Central memory CD8-positive, alpha-beta T cell (primary cell): ENCODE measurements around the gene GPR162.

Experiments
- ATAC-seq: fragments of 150-1000 bp; cut with Tn5 transposase; replicated peaks from 2 replicates; pipeline ENCODE4 v1.10.0; 2022; ENCODE audit warnings: mild to moderate bottlenecking, moderate FRiP score, moderate number of reproducible peaks; ENCODE audit not compliant: poor library complexity, severe bottlenecking; ENCODE audit errors: extremely low read depth
- DNase-seq, 2 donors: peaks; one replicate each; pipeline ENCODE4 v3.0.0; 2021; ENCODE audit warnings: low spot score in 2 of 2
- H3K27ac Mint-ChIP-seq: one replicate; pipeline ENCODE4 v1.8.0; 2022; ENCODE audit warnings: low read depth, mild to moderate bottlenecking, moderate library complexity, mixed read lengths
- H3K27me3 Mint-ChIP-seq: one replicate; pipeline ENCODE4 v1.8.0; 2022; ENCODE audit warnings: mixed read lengths
- H3K36me3 Mint-ChIP-seq: one replicate; pipeline ENCODE4 v1.8.0; 2022; ENCODE audit warnings: mild to moderate bottlenecking, moderate library complexity, mixed read lengths; ENCODE audit not compliant: insufficient read depth
- H3K4me1 Mint-ChIP-seq: one replicate; pipeline ENCODE4 v1.8.0; 2022; ENCODE audit warnings: mixed read lengths
- H3K4me3 Mint-ChIP-seq: one replicate; pipeline ENCODE4 v1.8.0; 2022; ENCODE audit warnings: mild to moderate bottlenecking, moderate library complexity, mixed read lengths
- H3K9me3 Mint-ChIP-seq: one replicate; pipeline ENCODE4 v1.8.0; 2022; ENCODE audit warnings: mixed read lengths

The GPR162 gene

DNA sequence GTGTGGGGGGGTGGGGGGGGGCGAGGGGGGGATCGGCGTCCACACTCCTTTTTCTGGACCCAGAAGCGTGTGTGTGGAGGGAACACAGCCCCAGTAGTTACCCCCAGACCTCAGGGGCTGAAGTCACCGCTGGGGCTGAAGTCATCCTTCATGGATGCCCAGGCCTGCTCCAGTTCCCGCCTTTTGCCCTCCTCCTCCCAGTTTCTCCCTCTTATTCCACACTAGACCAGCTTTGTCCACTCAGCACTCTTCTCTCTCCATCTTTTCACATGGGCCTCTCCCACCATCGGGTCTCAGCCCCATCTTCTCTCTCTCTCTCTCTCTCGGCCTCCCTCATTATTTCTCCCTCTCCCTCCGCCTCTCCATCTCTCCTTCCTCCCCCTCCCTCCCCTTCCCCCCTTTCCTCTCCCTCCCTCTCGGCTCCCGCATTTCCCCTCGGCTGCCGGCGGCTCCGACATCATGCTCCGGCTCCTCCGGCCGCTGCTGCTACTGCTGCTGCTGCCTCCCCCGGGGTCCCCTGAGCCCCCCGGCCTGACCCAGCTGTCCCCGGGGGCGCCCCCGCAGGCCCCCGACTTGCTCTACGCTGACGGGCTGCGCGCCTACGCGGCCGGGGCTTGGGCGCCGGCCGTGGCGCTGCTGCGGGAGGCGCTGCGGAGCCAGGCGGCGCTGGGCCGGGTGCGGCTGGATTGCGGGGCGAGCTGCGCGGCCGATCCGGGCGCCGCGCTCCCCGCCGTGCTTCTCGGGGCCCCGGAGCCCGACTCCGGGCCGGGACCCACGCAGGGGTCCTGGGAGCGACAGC, 6.6 kb downstream of the GPR162 start, which contains the start of gene P3H3:
Gene P3H3 (plus strand): TSS at position 426 of the 799 bp plus-strand sequence. CDS start 34 bp downstream, at position 460.
- ATAC-seq (no peak), DNase-seq (no peak)
- Mint-ChIP-seq H3K27ac (peak within 1 kb of the TSS; percentile 85), H3K9me3 (no peaks in the 10 kb centered on the region), H3K36me3 (peaks cover 17% of the 10 kb centered on the region), H3K4me1 (peaks cover 33% of the 10 kb centered on the region), H3K4me3 (peak within 1 kb of the TSS; percentile 85), H3K27me3 (peaks cover 88% of the 10 kb centered on the region)

DNA sequence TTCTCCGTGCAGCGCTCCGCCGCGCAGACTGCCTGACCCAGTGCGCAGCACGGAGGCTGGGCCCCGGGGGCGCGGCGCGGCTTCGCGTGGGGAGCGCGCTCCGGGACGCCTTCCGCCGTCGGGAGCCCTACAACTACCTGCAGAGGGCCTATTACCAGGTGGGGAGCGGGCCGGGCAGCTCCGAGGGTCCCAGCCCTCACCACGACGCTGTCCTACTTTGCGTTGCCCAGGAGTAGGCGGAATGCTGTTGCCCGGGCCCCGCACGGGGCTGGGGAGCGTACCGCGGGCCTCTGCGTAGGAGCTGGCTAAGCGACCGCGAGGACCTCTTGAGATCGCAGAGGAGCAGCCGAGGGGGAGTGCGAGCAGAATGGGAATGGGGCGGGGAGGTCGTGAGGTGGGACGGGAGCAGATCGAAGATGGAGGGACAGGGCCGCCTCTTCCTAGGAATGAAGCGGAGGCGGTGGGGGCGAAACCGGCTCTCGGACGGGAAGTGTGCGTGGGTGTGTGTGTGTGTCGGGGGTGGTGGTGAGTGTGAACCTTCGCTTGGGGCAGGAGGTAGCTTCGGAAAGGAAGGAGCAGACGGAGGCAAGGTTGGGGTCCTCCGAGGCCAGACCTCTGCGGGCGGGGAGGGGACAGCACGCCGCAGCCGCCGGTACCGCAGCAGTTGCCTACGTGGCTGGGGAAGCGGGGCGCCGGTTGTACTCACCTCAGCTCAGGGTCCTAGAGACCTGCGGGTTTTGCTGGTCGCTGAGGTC, 7.3 kb downstream of the GPR162 start:
- DNase-seq, result no peak
- H3K4me1 Mint-ChIP-seq, result peaks cover 33% of the 10 kb centered on the region
- peak; percentile 55 for ATAC-seq
- peaks cover 18% of the 10 kb centered on the region for H3K36me3 Mint-ChIP-seq
- no peaks in the 10 kb centered on the region for H3K9me3 Mint-ChIP-seq
- H3K27me3 Mint-ChIP-seq, result peaks cover 80% of the 10 kb centered on the region
- peak overlapping the region; percentile 85 for H3K4me3 Mint-ChIP-seq
- H3K27ac Mint-ChIP-seq, result peak overlapping the region; percentile 85

DNA sequence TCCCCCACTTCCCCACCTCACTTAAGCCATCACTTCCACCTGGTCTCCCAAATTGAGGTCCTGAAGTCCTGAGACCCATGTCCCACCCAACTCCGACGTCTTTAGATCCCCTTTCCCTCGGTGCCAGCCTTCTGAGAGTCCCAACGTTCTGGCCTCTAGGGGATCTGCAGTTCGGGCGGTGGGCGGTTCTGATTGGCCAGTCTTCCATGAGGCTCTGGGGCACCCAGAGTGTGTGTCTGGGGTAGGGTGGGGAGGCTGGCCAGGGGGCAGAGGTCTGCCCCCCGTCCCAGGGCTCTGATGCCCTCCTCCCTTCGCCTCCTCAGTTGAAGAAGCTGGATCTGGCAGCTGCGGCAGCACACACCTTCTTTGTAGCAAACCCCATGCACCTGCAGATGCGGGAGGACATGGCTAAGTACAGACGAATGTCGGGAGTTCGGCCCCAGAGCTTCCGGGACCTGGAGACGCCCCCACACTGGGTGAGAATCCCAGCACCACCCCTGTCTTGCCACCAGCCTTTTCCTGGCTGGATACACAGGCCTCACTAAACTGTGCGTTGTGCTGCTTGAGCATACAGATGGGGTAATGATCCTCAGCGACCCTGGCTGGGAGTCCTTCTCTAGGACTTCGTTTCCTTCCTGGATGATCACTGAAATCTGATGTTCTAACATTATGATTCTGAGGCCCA, 8.1 kb downstream of the GPR162 start:
- Mint-ChIP-seq H3K27me3 (peaks cover 73% of the 10 kb centered on the region), H3K9me3 (no peaks in the 10 kb centered on the region), H3K4me3 (peak overlapping the region; percentile 85), H3K27ac (peak overlapping the region; percentile 85), H3K4me1 (peaks cover 33% of the 10 kb centered on the region), H3K36me3 (peaks cover 20% of the 10 kb centered on the region)
- DNase-seq (no peak), ATAC-seq (no peak)

DNA sequence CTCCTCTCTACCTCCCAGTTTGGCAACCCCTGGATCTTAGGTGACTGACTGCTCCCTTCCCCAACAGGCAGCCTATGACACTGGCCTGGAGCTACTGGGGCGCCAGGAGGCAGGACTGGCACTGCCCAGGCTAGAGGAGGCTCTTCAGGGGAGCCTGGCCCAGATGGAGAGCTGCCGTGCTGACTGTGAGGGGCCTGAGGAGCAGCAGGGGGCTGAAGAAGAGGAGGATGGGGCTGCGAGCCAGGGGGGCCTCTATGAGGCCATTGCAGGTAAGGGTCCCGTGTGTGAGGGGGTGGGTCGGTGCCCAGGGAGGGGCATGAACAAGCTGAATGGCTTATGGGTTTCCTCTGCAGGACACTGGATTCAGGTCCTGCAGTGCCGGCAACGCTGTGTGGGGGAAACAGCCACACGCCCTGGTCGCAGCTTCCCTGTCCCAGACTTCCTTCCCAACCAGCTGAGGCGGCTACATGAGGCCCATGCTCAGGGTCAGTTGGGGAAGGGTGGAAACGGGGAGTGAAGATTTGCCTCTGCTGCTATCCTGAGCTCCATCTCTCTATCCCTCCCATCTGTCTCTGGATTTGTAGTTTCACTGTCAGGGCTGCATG, 8.8 kb downstream of the GPR162 start:
- no peak overlapping the region for H3K27ac Mint-ChIP-seq
- ATAC-seq (no peak), DNase-seq (no peak)
- H3K27me3 Mint-ChIP-seq, result peaks cover 66% of the 10 kb centered on the region
- peaks cover 27% of the 10 kb centered on the region for H3K4me1 Mint-ChIP-seq
- no peaks in the 10 kb centered on the region for H3K9me3 Mint-ChIP-seq
- peak overlapping the region; percentile 38 for H3K4me3 Mint-ChIP-seq
- H3K36me3 Mint-ChIP-seq, result peaks cover 19% of the 10 kb centered on the region

DNA sequence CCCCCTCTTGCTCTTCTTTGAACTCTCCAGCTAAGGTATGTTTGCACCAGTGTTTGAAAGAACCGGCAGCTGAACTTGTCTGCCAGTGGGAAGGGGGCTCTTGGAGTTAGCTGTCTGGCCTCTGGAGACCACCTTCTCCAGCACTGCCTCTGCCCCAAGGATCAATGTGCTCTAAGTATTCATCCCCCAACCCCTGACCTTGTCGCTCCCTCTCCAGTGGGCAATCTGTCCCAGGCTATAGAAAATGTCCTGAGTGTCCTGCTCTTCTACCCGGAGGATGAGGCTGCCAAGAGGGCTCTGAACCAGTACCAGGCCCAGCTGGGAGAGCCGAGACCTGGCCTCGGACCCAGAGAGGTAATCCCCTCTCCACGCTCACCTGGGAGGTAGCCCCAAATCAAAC, 9.4 kb downstream of the GPR162 start:
- peaks cover 23% of the 10 kb centered on the region for H3K4me1 Mint-ChIP-seq
- DNase-seq (no peak), ATAC-seq (no peak)
- H3K36me3 Mint-ChIP-seq, result peaks cover 15% of the 10 kb centered on the region
- H3K9me3 Mint-ChIP-seq, result no peaks in the 10 kb centered on the region
- peaks cover 60% of the 10 kb centered on the region for H3K27me3 Mint-ChIP-seq
- no peak overlapping the region for H3K4me3 Mint-ChIP-seq
- no peak overlapping the region for H3K27ac Mint-ChIP-seq

DNA sequence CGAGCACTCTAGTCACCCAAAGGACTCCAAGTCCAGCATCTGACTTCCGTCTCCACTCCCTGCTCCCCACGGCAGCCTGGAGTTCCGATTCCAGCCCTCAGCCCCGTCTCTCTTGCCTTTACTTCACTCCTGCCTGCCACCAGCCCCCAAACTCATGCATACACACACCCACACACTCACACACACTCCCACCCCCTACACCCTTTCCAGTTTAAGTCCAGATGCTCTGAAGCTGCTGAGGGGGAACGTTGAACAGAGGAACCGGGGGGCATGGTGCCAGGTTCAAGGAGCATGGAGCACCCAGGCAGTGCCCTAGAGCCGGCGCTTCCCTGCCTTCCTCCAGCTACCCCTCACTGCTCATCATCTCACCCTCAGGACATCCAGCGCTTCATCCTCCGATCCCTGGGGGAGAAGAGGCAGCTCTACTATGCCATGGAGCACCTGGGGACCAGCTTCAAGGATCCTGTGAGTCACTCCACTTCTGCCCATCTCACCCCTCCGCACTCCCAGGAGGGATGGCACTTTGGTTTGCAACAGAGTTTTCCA, 9.9 kb downstream of the GPR162 start:
- Mint-ChIP-seq H3K36me3 (peaks cover 14% of the 10 kb centered on the region), H3K27ac (no peak overlapping the region), H3K4me1 (peaks cover 23% of the 10 kb centered on the region), H3K4me3 (no peak overlapping the region), H3K27me3 (peaks cover 55% of the 10 kb centered on the region), H3K9me3 (no peaks in the 10 kb centered on the region)
- ATAC-seq (no peak), DNase-seq (no peak)

DNA sequence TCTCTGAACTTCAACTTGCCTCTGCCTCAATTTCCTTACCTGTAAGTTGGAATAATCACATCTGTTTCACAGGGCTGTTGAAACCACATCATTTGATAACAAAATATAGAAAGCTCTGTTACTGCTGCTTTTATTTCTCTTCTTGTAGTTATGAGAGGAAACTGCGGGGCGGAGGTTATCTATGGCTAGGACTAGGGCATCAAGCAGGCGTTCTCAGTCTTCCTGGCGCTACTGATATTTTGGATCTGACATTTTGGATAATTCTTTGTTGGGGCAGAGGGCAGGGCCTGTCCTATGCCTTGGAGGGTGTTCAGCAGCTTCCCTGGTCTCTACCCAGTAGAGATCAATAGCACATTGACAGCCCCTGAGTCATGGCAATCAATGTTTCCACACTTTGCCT, 10.5 kb downstream of the GPR162 start:
- H3K27me3 Mint-ChIP-seq, result peaks cover 49% of the 10 kb centered on the region
- no peak for DNase-seq
- ATAC-seq, result no peak
- H3K4me3 Mint-ChIP-seq, result no peak overlapping the region
- no peak overlapping the region for H3K27ac Mint-ChIP-seq
- H3K4me1 Mint-ChIP-seq, result peaks cover 21% of the 10 kb centered on the region
- H3K36me3 Mint-ChIP-seq, result peaks cover 14% of the 10 kb centered on the region
- no peaks in the 10 kb centered on the region for H3K9me3 Mint-ChIP-seq

DNA sequence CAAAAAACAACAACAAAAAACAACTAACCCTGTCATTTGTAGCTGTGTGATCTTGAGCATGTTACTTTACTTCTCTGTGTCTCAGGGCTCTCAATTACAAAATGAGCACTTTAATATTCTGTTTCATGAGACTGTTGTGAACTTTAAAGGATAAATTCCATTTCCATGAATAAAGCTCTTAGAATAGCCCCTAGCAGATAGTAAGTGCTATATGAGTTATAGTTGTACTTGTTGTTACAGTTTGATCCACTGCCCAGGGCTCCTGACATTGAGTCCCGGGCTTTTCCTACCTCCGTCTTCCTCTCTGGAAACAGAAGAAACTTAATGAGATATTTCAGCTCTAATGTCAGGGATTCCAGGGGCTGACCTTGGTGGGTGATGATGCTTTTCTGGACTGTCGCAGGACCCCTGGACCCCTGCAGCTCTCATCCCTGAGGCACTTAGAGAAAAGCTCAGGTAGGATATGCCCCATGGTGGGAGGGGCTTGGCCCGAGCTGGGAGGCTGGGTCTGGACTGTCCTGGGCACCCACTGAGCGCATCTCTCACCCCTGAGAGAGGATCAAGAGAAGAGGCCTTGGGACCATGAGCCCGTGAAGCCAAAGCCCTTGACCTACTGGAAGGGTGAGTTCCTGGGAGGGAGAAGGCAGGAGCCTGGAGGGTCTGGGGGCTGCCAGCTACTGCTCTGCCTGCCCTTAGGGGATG, 11.7 kb downstream of the GPR162 start:
- Mint-ChIP-seq H3K9me3 (no peaks in the 10 kb centered on the region), H3K4me3 (no peak overlapping the region), H3K27ac (no peak overlapping the region), H3K4me1 (peaks cover 9% of the 10 kb centered on the region), H3K27me3 (peaks cover 36% of the 10 kb centered on the region), H3K36me3 (peaks cover 10% of the 10 kb centered on the region)
- ATAC-seq (no peak), DNase-seq (no peak)

DNA sequence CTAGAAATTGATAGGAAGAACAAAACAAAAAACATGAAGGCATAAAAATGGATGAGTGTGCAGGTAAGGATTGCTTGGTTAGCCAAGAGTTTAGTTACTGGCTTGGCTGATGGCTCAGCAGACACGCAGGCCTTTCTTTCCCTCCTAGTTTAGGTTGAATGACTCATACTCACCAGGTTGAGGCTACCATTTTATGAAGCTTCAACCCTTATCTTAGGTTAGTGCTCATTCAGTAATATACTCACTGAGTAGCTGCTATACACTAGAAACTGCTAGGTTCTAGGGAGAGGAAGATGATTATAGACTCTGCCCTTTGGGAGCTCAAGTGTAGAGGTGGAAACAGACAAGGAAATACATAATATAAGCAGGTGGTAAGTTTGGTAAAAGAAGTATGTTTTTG, 12.6 kb downstream of the GPR162 start:
- no peak overlapping the region for H3K4me3 Mint-ChIP-seq
- peaks cover 4% of the 10 kb centered on the region for H3K4me1 Mint-ChIP-seq
- no peaks in the 10 kb centered on the region for H3K9me3 Mint-ChIP-seq
- peaks cover 28% of the 10 kb centered on the region for H3K27me3 Mint-ChIP-seq
- ATAC-seq (no peak), DNase-seq (no peak)
- H3K27ac Mint-ChIP-seq, result no peak overlapping the region
- H3K36me3 Mint-ChIP-seq, result peaks cover 6% of the 10 kb centered on the region

DNA sequence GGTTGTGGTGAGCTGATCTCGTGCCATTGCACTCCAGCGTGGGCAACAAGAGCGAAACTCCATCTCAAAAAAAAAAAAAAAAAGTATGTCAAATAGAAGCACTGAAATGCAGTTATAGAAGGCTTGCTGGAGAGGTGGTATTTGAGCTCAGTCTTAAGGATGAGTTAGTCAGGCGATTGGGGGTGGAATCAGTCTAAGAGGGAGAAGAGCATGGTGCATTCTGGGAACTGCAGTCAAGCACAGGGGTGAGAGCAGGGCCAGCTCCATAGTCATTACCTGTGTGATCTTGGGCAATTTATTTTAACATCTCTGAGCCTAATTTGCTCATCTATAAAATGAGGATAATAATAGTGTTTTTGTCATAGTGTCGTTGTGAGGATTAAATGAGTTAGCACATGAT, 13.3 kb downstream of the GPR162 start:
- H3K27ac Mint-ChIP-seq, result no peak overlapping the region
- H3K36me3 Mint-ChIP-seq, result peaks cover 4% of the 10 kb centered on the region
- no peak for DNase-seq
- ATAC-seq, result no peak
- H3K4me3 Mint-ChIP-seq, result no peak overlapping the region
- no peaks in the 10 kb centered on the region for H3K9me3 Mint-ChIP-seq
- H3K27me3 Mint-ChIP-seq, result peaks cover 23% of the 10 kb centered on the region
- no peaks in the 10 kb centered on the region for H3K4me1 Mint-ChIP-seq

DNA sequence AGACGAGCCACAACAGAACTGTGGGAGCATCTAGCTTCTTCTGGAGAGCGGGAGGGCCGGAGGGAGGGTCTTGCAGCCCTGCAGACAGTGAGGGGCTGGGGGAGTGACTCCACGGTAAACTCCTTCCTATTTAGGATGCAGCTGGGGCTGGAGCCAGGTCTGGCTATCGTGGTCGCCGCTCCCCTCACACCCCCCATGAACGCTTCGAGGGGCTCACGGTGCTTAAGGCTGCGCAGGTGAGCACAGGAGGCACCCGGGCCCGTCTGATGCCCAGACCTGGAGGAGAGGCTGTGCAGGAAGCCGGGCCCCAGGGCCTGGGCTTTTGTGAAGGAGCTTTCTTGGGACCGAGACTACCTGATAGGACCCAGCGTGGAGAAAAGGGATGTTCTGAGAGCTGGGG, 15.2 kb downstream of the GPR162 start:
- no peak overlapping the region for H3K4me3 Mint-ChIP-seq
- H3K27ac Mint-ChIP-seq, result no peak overlapping the region
- peaks cover 3% of the 10 kb centered on the region for H3K27me3 Mint-ChIP-seq
- DNase-seq, result no peak
- no peaks in the 10 kb centered on the region for H3K4me1 Mint-ChIP-seq
- ATAC-seq, result no peak
- no peaks in the 10 kb centered on the region for H3K9me3 Mint-ChIP-seq
- peaks cover 3% of the 10 kb centered on the region for H3K36me3 Mint-ChIP-seq
